ENCODE data around the gene CCDC152. TPM values are rescaled to one million over a fixed set of nuclear protein-coding genes. Genes with fewer than 3 reads are reported as not detected.

The CCDC152 gene
- total RNA-seq, 1 experiment from 2014 or later: not detected

DNA sequence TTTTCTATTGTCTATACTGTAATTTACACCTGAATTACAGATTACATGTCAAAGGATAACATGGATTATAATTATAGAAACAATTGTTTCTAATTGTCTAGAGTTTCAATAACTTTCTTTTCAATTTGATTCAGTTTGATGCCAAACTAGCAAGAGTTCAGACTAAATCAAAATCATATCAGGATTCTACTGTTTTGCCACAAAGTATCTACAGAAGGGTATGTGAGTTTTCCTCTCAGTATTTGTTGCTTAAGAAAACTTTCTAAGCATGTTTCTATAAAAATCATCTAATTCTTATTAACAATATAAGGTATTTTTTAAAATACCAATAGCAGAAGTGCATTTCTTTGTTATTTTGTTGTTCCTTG, 42.6 kb downstream of the CCDC152 start:
- intact Hi-C loops (cut with micrococcal nuclease): no loop called here
- no peaks in the 10 kb centered on the region for H3K36me3 ChIP-seq (ENCODE audit: control insufficient read depth in 1 of 2, insufficient read depth in 2 of 2, low read length in 2 of 2)

DNA sequence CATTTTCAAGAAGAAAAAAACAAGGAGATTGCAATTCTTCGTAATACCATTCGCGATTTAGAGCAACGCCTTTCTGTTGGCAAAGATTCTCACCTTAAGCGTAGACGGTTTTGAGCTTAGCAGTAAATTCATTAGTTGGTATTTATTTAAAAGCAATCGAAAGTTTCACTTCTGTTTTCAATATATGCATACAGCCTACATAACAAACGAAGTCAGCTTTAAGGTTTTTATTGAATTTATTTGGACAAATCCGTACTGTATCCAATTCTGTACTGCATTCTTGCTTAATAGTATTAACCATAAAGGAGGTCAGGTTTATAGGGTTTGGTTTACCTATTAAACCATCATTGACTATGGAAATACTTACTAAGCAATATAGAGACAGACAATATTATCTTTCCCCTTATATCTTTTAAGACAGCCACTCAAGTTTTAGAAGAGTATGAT, 43.1 kb downstream of the CCDC152 start:
- CTCF ChIA-PET: no interaction called here
- H3K27me3 ChIP-seq (ENCODE audit: insufficient read depth, low read length): no peaks in the 10 kb centered on the region
- no peaks in the 10 kb centered on the region for H4K20me1 ChIP-seq (ENCODE audit: insufficient read depth)
- H3K4me2 ChIP-seq (ENCODE audit: low read length): no peak overlapping the region
- DNase-seq (ENCODE audit: low read depth, low spot score) (no peak), ATAC-seq (no peak)
- H3K79me2 ChIP-seq (ENCODE audit: insufficient read depth, low read length): no peaks in the 10 kb centered on the region
- no peaks in the 10 kb centered on the region for H3K9me2 ChIP-seq (ENCODE audit: insufficient read depth)
- POLR2A ChIA-PET: no interaction called here
- H3K36me3 ChIP-seq (ENCODE audit: control insufficient read depth in 1 of 2, insufficient read depth in 2 of 2, low read length in 2 of 2): no peaks in the 10 kb centered on the region
- no peak overlapping the region for H3K4me3 ChIP-seq (replicated peaks in 1 of 2; ENCODE audit: low read depth in 1 of 2, low read length in 2 of 2)
- no peaks in the 10 kb centered on the region for H3K4me1 ChIP-seq (ENCODE audit: control insufficient read depth in 1 of 2, insufficient read depth in 2 of 2, low read length in 2 of 2)
- no peak overlapping the region for H3K27ac ChIP-seq (ENCODE audit: low read depth, low read length)
- H3K9me3 ChIP-seq (ENCODE audit: control insufficient read depth in 1 of 2, insufficient read depth in 1 of 2, low read depth in 1 of 2, low read length in 2 of 2): no peaks in the 10 kb centered on the region
- TF ChIP-seq EZH2 (IDR thresholded peaks at IDR 0.05): no peak
- TF ChIP-seq, protein P1, sequence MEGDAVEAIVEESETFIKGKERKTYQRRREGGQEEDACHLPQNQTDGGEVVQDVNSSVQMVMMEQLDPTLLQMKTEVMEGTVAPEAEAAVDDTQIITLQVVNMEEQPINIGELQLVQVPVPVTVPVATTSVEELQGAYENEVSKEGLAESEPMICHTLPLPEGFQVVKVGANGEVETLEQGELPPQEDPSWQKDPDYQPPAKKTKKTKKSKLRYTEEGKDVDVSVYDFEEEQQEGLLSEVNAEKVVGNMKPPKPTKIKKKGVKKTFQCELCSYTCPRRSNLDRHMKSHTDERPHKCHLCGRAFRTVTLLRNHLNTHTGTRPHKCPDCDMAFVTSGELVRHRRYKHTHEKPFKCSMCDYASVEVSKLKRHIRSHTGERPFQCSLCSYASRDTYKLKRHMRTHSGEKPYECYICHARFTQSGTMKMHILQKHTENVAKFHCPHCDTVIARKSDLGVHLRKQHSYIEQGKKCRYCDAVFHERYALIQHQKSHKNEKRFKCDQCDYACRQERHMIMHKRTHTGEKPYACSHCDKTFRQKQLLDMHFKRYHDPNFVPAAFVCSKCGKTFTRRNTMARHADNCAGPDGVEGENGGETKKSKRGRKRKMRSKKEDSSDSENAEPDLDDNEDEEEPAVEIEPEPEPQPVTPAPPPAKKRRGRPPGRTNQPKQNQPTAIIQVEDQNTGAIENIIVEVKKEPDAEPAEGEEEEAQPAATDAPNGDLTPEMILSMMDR (IDR thresholded peaks at IDR 0.05 in 2 of 3, conservative IDR thresholded peaks at IDR 0.05 in 1 of 3; ENCODE audit: borderline replicate concordance in 1 of 3, insufficient read depth in 1 of 3, low read depth in 2 of 3, low read length in 2 of 3): no peak
- H2AFZ ChIP-seq (ENCODE audit: low read depth, low read length, poor library complexity, severe bottlenecking): no peak overlapping the region
- no TSS peak for BruUV-seq (replicated peaks)
- RAD21 ChIA-PET (ENCODE audit: low non-redundant PET in 1 of 2, low total read pairs in 2 of 2, uncharacterized antibody in 2 of 2, unreplicated experiment in 2 of 2): no interaction called here
- intact Hi-C loops (cut with micrococcal nuclease): no loop called here
- H3K9ac ChIP-seq (ENCODE audit: low read length): no peak overlapping the region

More for the DNA sequence above, 42.6 kb downstream of the CCDC152 start:
- no peak for TF ChIP-seq ZNF274 (IDR thresholded peaks at IDR 0.05; ENCODE audit: low read depth, low read length)
- no peak for TF ChIP-seq EZH2phosphoT487 (IDR thresholded peaks at IDR 0.05; ENCODE audit: borderline replicate concordance)
- TF ChIP-seq POLR2AphosphoS5 (IDR thresholded peaks at IDR 0.05; ENCODE audit: low read depth, low read length): no peak
- no peak for TF ChIP-seq FOSL1 (IDR thresholded peaks at IDR 0.05; ENCODE audit: low read depth)
- TF ChIP-seq POLR2A (IDR thresholded peaks at IDR 0.05; ENCODE audit: borderline replicate concordance, extremely low read depth, insufficient read depth, insufficient read length): no peak
- TF ChIP-seq, protein P1 (IDR thresholded peaks at IDR 0.05 in 2 of 3, conservative IDR thresholded peaks at IDR 0.05 in 1 of 3; ENCODE audit: borderline replicate concordance in 1 of 3, insufficient read depth in 1 of 3, low read depth in 2 of 3, low read length in 2 of 3): no peak
- no peak for TF ChIP-seq EZH2 (IDR thresholded peaks at IDR 0.05)
- no peak for TF ChIP-seq YY1 (IDR thresholded peaks at IDR 0.05; ENCODE audit: extremely low read depth, insufficient replicate concordance, low read depth, low read length)
- no peak for TF ChIP-seq CEBPB (IDR thresholded peaks at IDR 0.05; ENCODE audit: low read depth)
- TF ChIP-seq, protein P2, sequence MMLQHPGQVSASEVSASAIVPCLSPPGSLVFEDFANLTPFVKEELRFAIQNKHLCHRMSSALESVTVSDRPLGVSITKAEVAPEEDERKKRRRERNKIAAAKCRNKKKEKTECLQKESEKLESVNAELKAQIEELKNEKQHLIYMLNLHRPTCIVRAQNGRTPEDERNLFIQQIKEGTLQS (IDR thresholded peaks at IDR 0.05): no peak
- Histone ChIP-seq H4K20me1 (ENCODE audit: insufficient read depth) (no peaks in the 10 kb centered on the region), H3K27ac (ENCODE audit: low read depth, low read length) (no peak overlapping the region), H3K27me3 (ENCODE audit: insufficient read depth, low read length) (no peaks in the 10 kb centered on the region), H2AFZ (ENCODE audit: low read depth, low read length, poor library complexity, severe bottlenecking) (no peak overlapping the region), H3K4me2 (ENCODE audit: low read length) (no peak overlapping the region), H3K4me3 (replicated peaks in 1 of 2; ENCODE audit: low read depth in 1 of 2, low read length in 2 of 2) (no peak overlapping the region), H3K79me2 (ENCODE audit: insufficient read depth, low read length) (no peaks in the 10 kb centered on the region), H3K9ac (ENCODE audit: low read length) (no peak overlapping the region), H3K4me1 (ENCODE audit: control insufficient read depth in 1 of 2, insufficient read depth in 2 of 2, low read length in 2 of 2) (no peaks in the 10 kb centered on the region), H3K9me3 (ENCODE audit: control insufficient read depth in 1 of 2, insufficient read depth in 1 of 2, low read depth in 1 of 2, low read length in 2 of 2) (no peaks in the 10 kb centered on the region), H3K9me2 (ENCODE audit: insufficient read depth) (no peaks in the 10 kb centered on the region)
- BruUV-seq (replicated peaks): no TSS peak
- ChIA-PET RAD21 (ENCODE audit: low non-redundant PET in 1 of 2, low total read pairs in 2 of 2, uncharacterized antibody in 2 of 2, unreplicated experiment in 2 of 2) (no interaction called here), POLR2A (no interaction called here), CTCF (no interaction called here)
- ATAC-seq (no peak), DNase-seq (ENCODE audit: low read depth, low spot score) (no peak)
